Heart left ventricle (tissue), 16 donors: ENCODE results near the gene WIPF2. TPM values are rescaled to one million over a fixed set of nuclear protein-coding genes. Genes with fewer than 3 reads are reported as not detected.

Source experiments
- ATAC-seq, 4 donors: fragments of 200-7000 bp; cut with Tn5 transposase; one replicate each; pipeline ENCODE4 v1.9.1; 2020 to 2022; ENCODE audit warnings: moderate library complexity in 4 of 4, mild to moderate bottlenecking in 3 of 4, moderate number of reproducible peaks in 1 of 4
- DNase-seq, 5 donors: peaks; one replicate each; pipeline ENCODE4 v3.0.0-alpha.2; 2020
- H3K27ac ChIP-seq, 12 donors: fragments of 200-600 bp; sonication (generic) in 4 of 12; one replicate each; pipeline versions ENCODE4 v1.5.0 to v1.8.0; 2016 to 2022; ENCODE audit warnings: mild to moderate bottlenecking in 2 of 12
- H3K27me3 ChIP-seq, 9 donors: fragments of 200-600 bp; sonication (generic) in 2 of 9; one replicate each; pipeline versions ENCODE4 v1.5.1 to v1.8.0; 2016 to 2022; ENCODE audit warnings: mild to moderate bottlenecking in 3 of 9
- H3K36me3 ChIP-seq, 9 donors: fragments of 200-600 bp; sonication (generic) in 2 of 9; one replicate each; pipeline versions ENCODE4 v1.5.0 to v1.8.0; 2018 to 2022; ENCODE audit warnings: mild to moderate bottlenecking in 2 of 9
- H3K4me1 ChIP-seq, 12 donors: fragments of 200-600 bp; sonication (generic) in 4 of 12; one replicate each; pipeline versions ENCODE4 v1.5.0 to v1.8.0; 2016 to 2022; ENCODE audit warnings: mild to moderate bottlenecking in 3 of 12
- H3K4me3 ChIP-seq, 12 donors: fragments of 200-600 bp; sonication (generic) in 4 of 12; one replicate each; pipeline versions ENCODE4 v1.5.0 to v1.8.0; 2017 to 2022; ENCODE audit warnings: mild to moderate bottlenecking in 9 of 12, moderate library complexity in 4 of 12
- H3K9me3 ChIP-seq, 12 donors: fragments of 200-600 bp; sonication (generic) in 4 of 12; one replicate each; pipeline versions ENCODE4 v1.5.0 to v1.8.0; 2016 to 2022; ENCODE audit warnings: mild to moderate bottlenecking in 1 of 12
- POLR2A ChIP-seq, 2 donors: fragments of 450-650 bp; IDR thresholded peaks; one replicate each; pipeline ENCODE4 v1.6.1; 2017; ENCODE audit warnings: antibody characterized with exemption in 2 of 2, mild to moderate bottlenecking in 2 of 2, moderate library complexity in 2 of 2
- WGBS, 4 donors: extraction: QIAGEN DNeasy Blood & Tissue Kit in 2 of 4; methylation state at CpG; one replicate each; pipeline versions ENCODE4 v1.1.5 to v1.1.7; 2013 to 2018; 5-methylcytosine and 5-hydroxymethylcytosine counted together
- intact Hi-C, 10 donors: fragments of 100-400 bp; cut with DNase I; formaldehyde crosslinking; loops; one replicate each; pipeline versions ENCODE4 v1.11.1 to v1.14.2; 2022
- polyA plus RNA-seq, 2 donors: library from polyadenylated mRNA; stranded (reverse); fragments of 200-250 nt; gene quantifications; one replicate each; pipeline ENCODE4 v1.2.3, GENCODE V29; 2013
- total RNA-seq, 9 donors: library from RNA; depleted of rRNA in 2 of 9; stranded (reverse); fragments of >200 nt in 2 of 9; fragmentation: NEBNext Ultra II Directional in 3 of 9; extraction: Animal tissue kit (Norgen Biotek cat#: 25700) in 3 of 9; gene quantifications; one replicate each; pipeline versions ENCODE4 v1.1.0 to v1.2.4, GENCODE V29; 2016 to 2023
- TF ChIP-seq, protein P1 (sequence below), 12 donors: fragments of 200-600 bp; sonication (generic) in 4 of 12; IDR thresholded peaks; one replicate each; pipeline versions ENCODE4 v1.5.0 to v1.8.0; 2018 to 2022; ENCODE audit warnings: antibody characterized with exemption in 12 of 12, mild to moderate bottlenecking in 5 of 12
- donor health status: ischemic (EF 13 %, LVEDD 7.1; RV severe dilation, severe dysfunction).
- donor health status: healthy with polysubstance abuse.
- donor health status: DM: no; HTN: yes; CAD: no.
- donor health status: DM: no; HTN: no; CAD: no.
- donor health status: ischemic (EF 25% LVEDD 6.9; RV normal size, moderate dysfunction).
- donor health status: ischemic (EF 25% LVEDD 5.7; RV mildly dilated, moderate dysfunction).
- donor health status: healthy.
- donor health status: DM: yes; HTN: yes; CAD: no.
- donor health status: ischemic (EF 35%, LVEDD 5.7; RV mildly dilated, moderate dysfunction).
- donor health status: nonischemic (EF 11% LVEDD 7.7; RV severe dilation, severe dysfunction).
- donor health status: DM: yes; HTN: yes; CAD: no.
- donor health status: PGD.
- donor health status: ischemic (EF 29% LVEDD 5.4; RV normal size, mild dysfunction).
- donor health status: nonischemic (EF 23%, LVEDD 6.1; RV moderate dilation, normal function).

WIPF2 gene
- total and polyA plus RNA-seq, 11 donors: 6.6 to 17.6 (median 11.2) TPM

DNA sequence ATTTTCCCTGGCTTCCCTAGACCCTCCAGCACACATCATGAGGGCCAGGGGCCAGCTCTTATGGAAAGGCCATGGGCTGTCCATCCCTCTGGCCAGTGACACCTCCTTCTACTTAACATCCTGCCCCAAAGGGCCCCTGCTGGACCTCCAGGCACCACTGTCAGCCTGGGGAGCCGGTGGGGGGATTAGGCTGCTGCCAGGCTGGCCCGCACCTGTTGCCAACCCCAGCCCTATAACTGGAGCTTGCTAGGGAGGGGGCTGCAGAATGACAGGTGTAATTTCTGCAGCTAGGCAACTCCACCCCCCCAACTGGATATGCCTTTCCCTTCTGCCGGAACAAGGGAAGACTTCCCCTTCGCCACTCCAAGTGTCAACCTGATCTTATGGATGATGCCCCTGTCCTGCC is 102.4 kb downstream of the WIPF2 start:
- DNase-seq (no peak), ATAC-seq (no peak)
- no peaks in the 10 kb centered on the region for H3K36me3 ChIP-seq
- peak overlapping the region; percentile 92 to 99 (median 96) for H3K27ac ChIP-seq
- peak overlapping the region in 11 of 12 donors; percentile 7 to 100 (median 59) for H3K4me3 ChIP-seq
- H3K9me3 ChIP-seq: no peaks in the 10 kb centered on the region
- no peaks in the 10 kb centered on the region for H3K27me3 ChIP-seq
- intact Hi-C loops: no loop called here
- 15 to 25% (median 24%) methylated on average over 2 to 4 of the region's 4 CpGs for WGBS, 4 donors
- peaks cover 33 to 97% (median 83%) of the 10 kb centered on the region in 12 donors for H3K4me1 ChIP-seq
- no peak for TF ChIP-seq POLR2A (IDR thresholded peaks at IDR 0.05)
- TF ChIP-seq, protein P1, sequence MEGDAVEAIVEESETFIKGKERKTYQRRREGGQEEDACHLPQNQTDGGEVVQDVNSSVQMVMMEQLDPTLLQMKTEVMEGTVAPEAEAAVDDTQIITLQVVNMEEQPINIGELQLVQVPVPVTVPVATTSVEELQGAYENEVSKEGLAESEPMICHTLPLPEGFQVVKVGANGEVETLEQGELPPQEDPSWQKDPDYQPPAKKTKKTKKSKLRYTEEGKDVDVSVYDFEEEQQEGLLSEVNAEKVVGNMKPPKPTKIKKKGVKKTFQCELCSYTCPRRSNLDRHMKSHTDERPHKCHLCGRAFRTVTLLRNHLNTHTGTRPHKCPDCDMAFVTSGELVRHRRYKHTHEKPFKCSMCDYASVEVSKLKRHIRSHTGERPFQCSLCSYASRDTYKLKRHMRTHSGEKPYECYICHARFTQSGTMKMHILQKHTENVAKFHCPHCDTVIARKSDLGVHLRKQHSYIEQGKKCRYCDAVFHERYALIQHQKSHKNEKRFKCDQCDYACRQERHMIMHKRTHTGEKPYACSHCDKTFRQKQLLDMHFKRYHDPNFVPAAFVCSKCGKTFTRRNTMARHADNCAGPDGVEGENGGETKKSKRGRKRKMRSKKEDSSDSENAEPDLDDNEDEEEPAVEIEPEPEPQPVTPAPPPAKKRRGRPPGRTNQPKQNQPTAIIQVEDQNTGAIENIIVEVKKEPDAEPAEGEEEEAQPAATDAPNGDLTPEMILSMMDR (IDR thresholded peaks at IDR 0.05): no peak

GRCh38 chr17:40321961-40322357 is 102.9 kb downstream of the WIPF2 start:
- TF ChIP-seq POLR2A (IDR thresholded peaks at IDR 0.05): peak in 1 of 2 donors; percentile 15
- TF ChIP-seq, protein P1 (IDR thresholded peaks at IDR 0.05): no peak
- intact Hi-C loops: no loop called here
- ATAC-seq (peak; percentile 14 to 36 (median 26)), DNase-seq (peak; percentile 80 to 84 (median 84))
- Histone ChIP-seq H3K27me3 (no peaks in the 10 kb centered on the region), H3K9me3 (no peaks in the 10 kb centered on the region), H3K36me3 (no peaks in the 10 kb centered on the region), H3K27ac (peak overlapping the region; percentile 92 to 99 (median 96)), H3K4me3 (peak overlapping the region; percentile 3 to 100 (median 58)), H3K4me1 (peaks cover 35 to 97% (median 83%) of the 10 kb centered on the region in 12 donors)
- WGBS, 4 donors: 0 to 7% (median 1%) methylated on average over 4 of the region's 4 CpGs

- no peaks in the 10 kb centered on the region for H3K27me3 ChIP-seq
- H3K4me3 ChIP-seq: peak overlapping the region; percentile 3 to 100 (median 58)
- WGBS, 4 donors: 4 to 6% (median 5%) methylated on average over 16 to 19 of the region's 19 CpGs
- peak; percentile 83 to 87 (median 84) for DNase-seq
- H3K9me3 ChIP-seq: no peaks in the 10 kb centered on the region
- TF ChIP-seq, protein P1 (IDR thresholded peaks at IDR 0.05): no peak
- TF ChIP-seq POLR2A (IDR thresholded peaks at IDR 0.05): no peak
- no peaks in the 10 kb centered on the region for H3K36me3 ChIP-seq
- H3K4me1 ChIP-seq: peaks cover 37 to 97% (median 84%) of the 10 kb centered on the region in 12 donors
- peak; percentile 15 to 42 (median 26) for ATAC-seq
- intact Hi-C loops: no loop called here
- H3K27ac ChIP-seq: peak overlapping the region; percentile 92 to 99 (median 96)
These were observed 103.5 kb downstream of the WIPF2 start for GRCh38 chr17:40322358-40323315.
